HG02973 (cell line): ENCODE measurements around the gene RPN2.

ENCODE experiments used
- ATAC-seq: cut with Tn5 transposase; IDR thresholded peaks from one replicate; pipeline ENCODE4 v1.9.1; 2021; ENCODE audit warnings: moderate library complexity; ENCODE audit not compliant: unreplicated experiment

The RPN2 gene

DNA sequence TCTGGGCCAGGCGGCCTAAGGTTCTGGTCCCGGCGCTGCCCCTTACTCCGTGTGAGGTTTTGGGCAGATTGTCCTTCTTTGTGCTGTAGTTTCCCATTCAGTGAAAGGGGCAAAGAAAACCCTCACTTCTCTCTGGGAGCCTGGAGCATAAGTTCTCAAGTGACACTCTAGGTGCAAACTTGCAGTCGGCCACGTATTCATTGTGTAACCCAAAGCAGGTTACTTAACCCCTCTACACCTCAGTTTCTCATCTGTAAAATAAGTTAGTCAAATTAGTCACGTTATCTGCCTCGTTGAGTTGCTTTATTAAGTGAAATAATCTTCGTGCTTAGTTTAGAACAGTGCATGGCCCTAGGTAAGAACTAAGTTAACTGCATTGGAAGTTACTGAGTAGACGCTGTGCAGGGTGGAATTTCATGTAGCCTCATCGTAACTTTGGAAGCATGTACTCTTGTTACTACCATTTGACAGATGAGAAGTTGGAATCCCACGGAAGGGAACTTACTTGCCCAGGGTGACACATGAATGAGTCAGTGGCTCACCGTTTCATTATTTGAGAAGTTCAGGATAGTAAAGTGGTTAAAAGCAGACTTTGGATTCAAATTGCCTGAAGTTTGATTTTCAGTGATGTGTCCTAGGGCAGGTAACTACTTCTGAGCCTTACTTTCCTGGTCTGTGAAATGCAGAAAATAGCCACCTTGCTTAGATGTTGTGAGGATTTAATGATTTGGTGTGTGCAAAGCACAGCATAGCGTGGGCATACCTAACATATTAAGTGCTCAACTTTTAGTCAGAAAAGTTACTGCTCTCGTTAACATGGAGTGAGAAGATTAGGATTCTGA, 774 bp downstream of the RPN2 start:
- ATAC-seq = no peak

GRCh38 chr20:37185686-37186085, 6.6 kb downstream of the RPN2 start:
- ATAC-seq = no peak

DNA sequence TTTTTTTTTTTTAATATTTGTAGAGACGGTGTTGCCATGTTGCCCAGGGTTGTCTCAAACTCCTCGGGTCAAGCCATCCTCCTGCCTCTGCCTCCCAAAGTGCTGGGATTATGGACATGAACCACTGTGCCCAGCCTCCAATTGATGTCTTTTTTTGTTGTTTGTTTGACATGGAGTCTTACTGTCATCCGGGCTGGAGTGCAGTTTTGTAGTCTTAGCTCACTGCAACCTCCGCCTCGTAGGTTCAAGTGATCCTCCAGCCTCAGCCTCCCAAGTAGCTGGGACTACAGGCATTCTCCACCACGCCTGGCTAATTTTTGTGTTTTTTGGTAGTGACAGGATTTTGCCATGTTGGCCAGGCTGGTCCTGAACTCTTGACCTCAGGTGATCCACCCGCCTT, 9.7 kb downstream of the RPN2 start:
- ATAC-seq = no peak

GRCh38 chr20:37189416-37190016, 10.4 kb downstream of the RPN2 start:
- no peak for ATAC-seq

- ATAC-seq = no peak
These were observed 11.4 kb downstream of the RPN2 start for GRCh38 chr20:37190354-37191112.

- no peak for ATAC-seq
These were observed 13.2 kb downstream of the RPN2 start for GRCh38 chr20:37192137-37192854.

- ATAC-seq = no peak
These were observed 14.1 kb downstream of the RPN2 start for GRCh38 chr20:37193226-37193625.

GRCh38 chr20:37193821-37194220, 14.7 kb downstream of the RPN2 start:
- no peak for ATAC-seq

DNA sequence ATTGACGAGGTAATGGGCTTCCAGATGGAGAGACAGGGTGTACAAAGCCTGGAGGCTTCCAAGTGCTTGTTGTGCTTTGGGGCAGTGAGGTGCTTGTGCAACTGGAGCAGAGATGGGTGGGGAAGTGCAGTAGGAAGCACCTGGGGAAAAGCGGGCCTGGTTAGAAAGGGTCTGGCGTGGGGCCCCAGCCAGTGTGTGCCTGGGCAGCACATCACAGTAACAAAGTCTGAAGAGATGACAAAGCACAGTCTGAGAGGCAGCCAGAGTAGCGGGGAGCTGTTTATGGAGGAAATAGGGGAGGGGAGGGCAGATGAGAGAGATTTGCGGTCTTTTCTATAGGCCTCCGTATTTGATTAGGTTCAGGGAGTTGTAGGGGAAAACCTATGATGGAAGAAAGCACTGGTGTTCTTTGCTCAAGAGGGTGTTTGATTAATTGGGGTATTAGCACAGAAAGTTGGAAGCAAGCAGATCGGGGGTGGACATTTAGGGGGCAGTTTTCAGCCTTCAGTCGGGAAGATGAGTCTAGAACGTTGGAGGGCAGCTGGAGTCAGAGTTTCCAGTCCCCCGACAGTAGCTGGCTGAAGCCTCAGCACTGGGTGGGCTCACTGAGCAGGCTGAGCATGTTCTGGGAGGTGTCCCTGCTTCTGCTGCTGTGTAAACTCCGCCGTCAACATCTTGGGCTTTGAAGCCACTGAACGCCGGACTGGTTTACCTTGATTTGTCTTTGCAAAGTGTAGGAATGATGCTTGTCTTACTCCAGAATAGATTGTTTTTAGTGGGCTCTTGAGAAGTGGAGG, 15.7 kb downstream of the RPN2 start:
- no peak for ATAC-seq

- no peak for ATAC-seq
These were observed 20.0 kb downstream of the RPN2 start for GRCh38 chr20:37198932-37199660.

GRCh38 chr20:37200376-37200775, 21.2 kb downstream of the RPN2 start:
- no peak for ATAC-seq

- no peak for ATAC-seq
These were observed 22.0 kb downstream of the RPN2 start for GRCh38 chr20:37200926-37201826.

DNA sequence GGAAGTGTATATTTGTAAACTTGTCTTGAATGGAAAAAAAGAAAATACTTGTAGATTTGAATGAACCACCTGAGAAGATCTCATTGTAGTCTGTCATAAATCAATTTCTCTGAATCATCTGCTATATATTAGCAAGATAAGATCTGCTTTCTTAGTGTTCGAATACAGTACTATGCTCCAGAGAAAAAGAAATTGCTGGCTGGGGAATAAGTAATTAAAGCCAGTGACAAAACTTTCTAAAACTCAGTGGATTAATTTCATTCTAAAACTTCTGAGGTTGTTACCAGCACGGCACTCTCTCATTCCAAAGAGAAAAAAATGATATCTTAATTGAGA, 22.7 kb downstream of the RPN2 start:
- ATAC-seq = no peak

DNA sequence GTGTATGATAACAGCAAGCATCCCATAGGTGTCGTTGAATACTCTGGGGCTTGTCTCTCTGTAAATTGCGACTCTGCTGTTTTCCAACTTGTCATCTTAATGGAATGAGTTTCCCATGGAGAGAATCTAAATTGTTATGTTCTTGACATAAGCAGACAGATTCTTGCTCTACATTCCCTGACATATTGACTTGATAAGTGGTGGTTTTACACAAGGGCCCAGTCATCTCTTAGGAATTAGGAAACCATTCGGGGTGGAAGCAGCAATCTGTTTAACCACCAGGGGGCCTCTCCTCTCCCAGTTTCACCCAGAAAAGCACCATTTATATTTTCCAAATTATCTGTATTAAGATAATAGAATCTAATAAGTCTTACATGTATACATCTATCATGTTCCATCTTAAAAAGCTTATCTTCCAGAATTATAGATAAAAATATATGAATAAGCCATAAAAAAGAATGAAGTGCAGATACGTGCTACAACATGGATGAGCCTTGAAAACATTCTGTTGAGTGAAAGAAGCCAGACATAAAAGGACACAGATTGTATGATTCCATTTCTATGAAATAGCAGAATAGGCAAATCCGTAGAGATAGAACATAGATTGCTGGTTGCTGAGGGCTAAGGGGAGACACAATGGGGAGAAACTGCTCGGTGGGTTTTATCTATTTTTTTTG, 23.3 kb downstream of the RPN2 start:
- ATAC-seq = no peak

GRCh38 chr20:37204056-37204455, 24.9 kb downstream of the RPN2 start:
- ATAC-seq = no peak

DNA sequence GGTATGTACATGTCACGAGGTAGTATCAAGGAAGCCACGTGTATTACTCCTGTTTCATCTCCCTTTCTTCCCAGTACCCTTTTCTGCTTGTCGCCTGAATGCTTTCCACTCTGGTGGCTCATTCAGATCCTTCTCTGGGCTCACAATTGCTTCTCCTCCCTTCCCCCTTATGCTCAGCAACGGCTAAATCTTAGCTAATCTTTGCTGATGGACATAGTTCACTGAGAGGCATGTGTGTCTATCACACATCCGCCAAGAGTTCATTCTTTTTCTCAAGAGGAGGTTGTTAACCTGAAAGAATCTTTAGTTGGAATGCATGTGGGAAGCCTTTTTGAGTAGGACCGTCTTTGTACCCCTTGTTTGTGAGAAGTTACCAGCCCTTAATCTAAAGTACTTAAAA, 26.0 kb downstream of the RPN2 start:
- ATAC-seq = no peak

- no peak for ATAC-seq
These were observed 26.7 kb downstream of the RPN2 start for GRCh38 chr20:37205794-37206193.

DNA sequence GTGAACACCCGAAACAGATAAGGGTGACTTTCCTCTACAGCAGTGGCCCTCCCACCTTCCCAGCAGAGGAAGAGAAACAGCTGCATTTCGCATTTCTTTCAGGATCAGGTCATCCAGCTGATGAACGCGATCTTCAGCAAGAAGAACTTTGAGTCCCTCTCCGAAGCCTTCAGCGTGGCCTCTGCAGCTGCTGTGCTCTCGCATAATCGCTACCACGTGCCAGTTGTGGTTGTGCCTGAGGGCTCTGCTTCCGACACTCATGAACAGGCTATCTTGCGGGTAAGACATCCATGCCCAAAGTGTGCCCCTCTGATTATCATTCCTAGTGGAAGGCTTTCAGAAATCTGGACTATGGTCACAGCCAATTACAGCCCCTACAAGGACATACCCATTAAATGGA, 28.0 kb downstream of the RPN2 start:
- ATAC-seq = no peak
